Liver (tissue), 3 donors: ENCODE results near the gene ASB1.

Source experiments
- ATF3 ChIP-seq: IDR thresholded peaks from 2 replicates; pipeline ENCODE4 v1.6.1; 2016; ENCODE audit warnings: antibody characterized with exemption
- CTCF ChIP-seq: fragments of 150-350 bp; IDR thresholded peaks from 2 replicates; pipeline ENCODE4 v1.5.1; 2017; ENCODE audit warnings: improper control_type of control experiment, low read depth, low read length; ENCODE audit not compliant: missing input control
- EGR1 ChIP-seq, 2 donors: IDR thresholded peaks; 2 replicates each; pipeline ENCODE4 v1.6.1; 2016 to 2018; ENCODE audit warnings: antibody characterized with exemption in 2 of 2, low read depth in 2 of 2
- FOXA1 ChIP-seq: IDR thresholded peaks from 2 replicates; pipeline ENCODE4 v1.6.1; 2016; ENCODE audit warnings: antibody characterized with exemption
- GABPA ChIP-seq, 2 donors: IDR thresholded peaks in 1 of 2; conservative IDR thresholded peaks in 1 of 2; 2 replicates each; pipeline ENCODE4 v1.6.1; 2016; ENCODE audit warnings: antibody characterized with exemption in 2 of 2, mild to moderate bottlenecking in 1 of 2, moderate library complexity in 1 of 2
- HNF4A ChIP-seq, 2 donors: conservative IDR thresholded peaks; 2 replicates each; pipeline ENCODE4 v1.6.1; 2016; ENCODE audit warnings: antibody characterized with exemption in 2 of 2, mild to moderate bottlenecking in 2 of 2
- JUND ChIP-seq, 2 donors: IDR thresholded peaks; 2 replicates each; pipeline ENCODE4 v1.6.1; 2016; ENCODE audit warnings: antibody characterized with exemption in 2 of 2
- MAX ChIP-seq: IDR thresholded peaks from 2 replicates; pipeline ENCODE4 v1.6.1; 2016; ENCODE audit warnings: antibody characterized with exemption
- NR2F2 ChIP-seq: IDR thresholded peaks from 2 replicates; pipeline ENCODE4 v1.6.1; 2016; ENCODE audit warnings: antibody characterized with exemption
- REST ChIP-seq: IDR thresholded peaks from 2 replicates; pipeline ENCODE4 v1.6.1; 2016; ENCODE audit warnings: antibody characterized with exemption, mild to moderate bottlenecking
- SP1 ChIP-seq: IDR thresholded peaks from 2 replicates; pipeline ENCODE4 v1.6.1; 2018; ENCODE audit warnings: antibody characterized with exemption, mild to moderate bottlenecking
- TAF1 ChIP-seq: conservative IDR thresholded peaks from 2 replicates; pipeline ENCODE4 v1.6.1; 2016; ENCODE audit warnings: antibody characterized with exemption, mild to moderate bottlenecking
- ZBTB33 ChIP-seq: IDR thresholded peaks from 2 replicates; pipeline ENCODE4 v1.6.1; 2016; ENCODE audit warnings: antibody characterized with exemption
- donor health status: healthy.
- donor health status: healthy.

GRCh38 chr2:238488347-238488826 is 61.7 kb downstream of the ASB1 start:
- TF ChIP-seq FOXA1 (no peak), CTCF (no peak), REST (no peak), GABPA (IDR thresholded peaks at IDR 0.05 in 1 of 2, conservative IDR thresholded peaks at IDR 0.05 in 1 of 2) (no peak), JUND (IDR thresholded peaks at IDR 0.05) (no peak), HNF4A (conservative IDR thresholded peaks at IDR 0.05) (no peak), EGR1 (IDR thresholded peaks at IDR 0.05; ENCODE audit: low read depth in 2 of 2) (no peak), NR2F2 (no peak), MAX (no peak), TAF1 (no peak), SP1 (no peak), ATF3 (no peak), ZBTB33 (no peak)
